Liver (tissue), 3 donors: ENCODE measurements around the gene SERHL2.

ENCODE experiments used
- RAD21 ChIP-seq, 2 donors: IDR thresholded peaks; 2 replicates each; pipeline ENCODE4 v1.6.1; 2016; ENCODE audit warnings: antibody characterized with exemption in 2 of 2, mild to moderate bottlenecking in 2 of 2
- TF ChIP-seq, protein P1 (sequence below): fragments of 150-350 bp; IDR thresholded peaks from 2 replicates; pipeline ENCODE4 v1.5.1; 2017; ENCODE audit warnings: improper control_type of control experiment, low read depth, low read length; ENCODE audit not compliant: missing input control
- TF ChIP-seq, protein P2 (sequence below): IDR thresholded peaks from 2 replicates; pipeline ENCODE4 v1.6.1; 2016; ENCODE audit warnings: antibody characterized with exemption
- donor health status: healthy.
- donor health status: healthy.

- TF ChIP-seq, protein P1, sequence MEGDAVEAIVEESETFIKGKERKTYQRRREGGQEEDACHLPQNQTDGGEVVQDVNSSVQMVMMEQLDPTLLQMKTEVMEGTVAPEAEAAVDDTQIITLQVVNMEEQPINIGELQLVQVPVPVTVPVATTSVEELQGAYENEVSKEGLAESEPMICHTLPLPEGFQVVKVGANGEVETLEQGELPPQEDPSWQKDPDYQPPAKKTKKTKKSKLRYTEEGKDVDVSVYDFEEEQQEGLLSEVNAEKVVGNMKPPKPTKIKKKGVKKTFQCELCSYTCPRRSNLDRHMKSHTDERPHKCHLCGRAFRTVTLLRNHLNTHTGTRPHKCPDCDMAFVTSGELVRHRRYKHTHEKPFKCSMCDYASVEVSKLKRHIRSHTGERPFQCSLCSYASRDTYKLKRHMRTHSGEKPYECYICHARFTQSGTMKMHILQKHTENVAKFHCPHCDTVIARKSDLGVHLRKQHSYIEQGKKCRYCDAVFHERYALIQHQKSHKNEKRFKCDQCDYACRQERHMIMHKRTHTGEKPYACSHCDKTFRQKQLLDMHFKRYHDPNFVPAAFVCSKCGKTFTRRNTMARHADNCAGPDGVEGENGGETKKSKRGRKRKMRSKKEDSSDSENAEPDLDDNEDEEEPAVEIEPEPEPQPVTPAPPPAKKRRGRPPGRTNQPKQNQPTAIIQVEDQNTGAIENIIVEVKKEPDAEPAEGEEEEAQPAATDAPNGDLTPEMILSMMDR: no peak
- TF ChIP-seq, protein P2, sequence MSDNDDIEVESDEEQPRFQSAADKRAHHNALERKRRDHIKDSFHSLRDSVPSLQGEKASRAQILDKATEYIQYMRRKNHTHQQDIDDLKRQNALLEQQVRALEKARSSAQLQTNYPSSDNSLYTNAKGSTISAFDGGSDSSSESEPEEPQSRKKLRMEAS: no peak
- TF ChIP-seq RAD21 (IDR thresholded peaks at IDR 0.05): no peak
Observed at GRCh38 chr22:42622061-42622710, 68.4 kb downstream of the SERHL2 start.
